Right lobe of liver (tissue), 6 donors: ENCODE data around the gene SPATS2L. TPM values are rescaled to one million over a fixed set of nuclear protein-coding genes. Genes with fewer than 3 reads are reported as not detected.

Source experiments
- ATAC-seq, 4 donors: fragments of 200-7000 bp; cut with Tn5 transposase; one replicate each; pipeline ENCODE4 v1.9.1; 2020; ENCODE audit warnings: mild to moderate bottlenecking in 4 of 4, moderate library complexity in 4 of 4
- DNase-seq, 3 donors: peaks; one replicate each; pipeline ENCODE4 v3.0.0-alpha.2; 2020
- H3K27ac ChIP-seq, 3 donors: fragments of 200-600 bp; one replicate each; pipeline ENCODE4 v1.8.0; 2022
- H3K27me3 ChIP-seq, 2 donors: fragments of 200-600 bp; one replicate each; pipeline ENCODE4 v1.8.0; 2022
- H3K36me3 ChIP-seq, 4 donors: fragments of 200-600 bp; sonication (generic) in 1 of 4; one replicate each; pipeline versions ENCODE4 v1.5.1 to v1.8.0; 2017 to 2022; ENCODE audit warnings: control low read depth in 1 of 4
- H3K4me1 ChIP-seq, 4 donors: fragments of 200-600 bp; sonication (generic) in 1 of 4; one replicate each; pipeline versions ENCODE4 v1.5.1 to v1.8.0; 2017 to 2022; ENCODE audit warnings: control low read depth in 1 of 4
- H3K4me3 ChIP-seq, 3 donors: fragments of 200-600 bp; one replicate each; pipeline ENCODE4 v1.8.0; 2022
- H3K9me3 ChIP-seq, 4 donors: fragments of 200-600 bp; sonication (generic) in 1 of 4; one replicate each; pipeline versions ENCODE4 v1.5.1 to v1.8.0; 2017 to 2022; ENCODE audit warnings: control low read depth in 1 of 4
- POLR2A ChIP-seq: fragments of 450-650 bp; IDR thresholded peaks from one replicate; pipeline ENCODE4 v1.6.1; 2017; ENCODE audit warnings: antibody characterized with exemption, mild to moderate bottlenecking
- WGBS: methylation state at CpG from one replicate; pipeline ENCODE4 v1.1.6; 2018; ENCODE audit warnings: low coverage, low lambda C conversion rate; ENCODE audit not compliant: insufficient coverage; ENCODE audit errors: missing lambda C conversion rate; 5-methylcytosine and 5-hydroxymethylcytosine counted together
- intact Hi-C, 2 donors: fragments of 100-400 bp; cut with DNase I; formaldehyde crosslinking; loops; one replicate each; pipeline versions ENCODE4 v1.11.2 to v1.14.1; 2022
- total RNA-seq, 6 experiments: library from RNA; depleted of rRNA in 2 of 6; stranded (reverse); fragments of >200 nt in 2 of 6; fragmentation: NEBNext Ultra II Directional in 3 of 6; extraction: Animal tissue kit (Norgen Biotek cat#: 25700) in 3 of 6; gene quantifications; one replicate each; pipeline versions ENCODE4 v1.1.0 to v1.2.4, GENCODE V29; 2016 to 2023
- TF ChIP-seq, protein P1 (sequence below), 4 donors: fragments of 200-600 bp in 3 of 4; fragments of 450-650 bp in 1 of 4; IDR thresholded peaks; one replicate each; pipeline versions ENCODE4 v1.5.1 to v1.8.0; 2016 to 2022; ENCODE audit warnings: antibody characterized with exemption in 4 of 4, mild to moderate bottlenecking in 2 of 4
- donor health status: DM: no; HTN: yes; CAD: no.
- donor health status: DM: no; HTN: no; CAD: no.
- donor health status: DM: no; HTN: no; CAD: no.
- donor health status: DM: no; HTN: yes; CAD: no.
- donor health status: DM: no; HTN: yes; CAD: no.

The SPATS2L gene
- total RNA-seq, 6 experiments from 2014 or later: 60.7 to 109 (median 72.9) TPM

DNA sequence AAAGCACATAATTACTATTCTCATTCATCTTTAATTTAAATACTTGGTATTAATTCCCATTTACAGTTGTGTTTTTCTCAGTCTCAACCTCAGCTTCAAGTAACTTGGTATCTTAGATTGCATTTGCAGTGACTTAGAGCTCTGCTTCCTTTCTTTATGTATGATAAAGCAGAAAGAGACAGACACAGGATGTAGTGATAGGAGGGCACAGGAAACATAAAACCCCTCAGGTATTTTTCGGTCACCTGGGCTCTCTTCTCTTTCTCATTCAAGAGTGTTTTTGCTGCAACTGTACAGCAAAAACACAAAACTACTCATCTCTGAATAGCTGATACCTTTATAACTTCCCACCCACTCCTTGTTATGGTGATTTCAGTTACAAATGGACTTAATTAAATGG, 120.3 kb downstream of the SPATS2L start:
- Histone ChIP-seq H3K27me3 (no peaks in the 10 kb centered on the region), H3K9me3 (no peaks in the 10 kb centered on the region), H3K36me3 (peaks cover 0 to 17% (median 6%) of the 10 kb centered on the region in 4 donors), H3K4me3 (no peak overlapping the region), H3K27ac (no peak overlapping the region), H3K4me1 (no peaks in the 10 kb centered on the region)
- WGBS: 67% methylated on average over 1 of the region's 1 CpG
- TF ChIP-seq, protein P1, sequence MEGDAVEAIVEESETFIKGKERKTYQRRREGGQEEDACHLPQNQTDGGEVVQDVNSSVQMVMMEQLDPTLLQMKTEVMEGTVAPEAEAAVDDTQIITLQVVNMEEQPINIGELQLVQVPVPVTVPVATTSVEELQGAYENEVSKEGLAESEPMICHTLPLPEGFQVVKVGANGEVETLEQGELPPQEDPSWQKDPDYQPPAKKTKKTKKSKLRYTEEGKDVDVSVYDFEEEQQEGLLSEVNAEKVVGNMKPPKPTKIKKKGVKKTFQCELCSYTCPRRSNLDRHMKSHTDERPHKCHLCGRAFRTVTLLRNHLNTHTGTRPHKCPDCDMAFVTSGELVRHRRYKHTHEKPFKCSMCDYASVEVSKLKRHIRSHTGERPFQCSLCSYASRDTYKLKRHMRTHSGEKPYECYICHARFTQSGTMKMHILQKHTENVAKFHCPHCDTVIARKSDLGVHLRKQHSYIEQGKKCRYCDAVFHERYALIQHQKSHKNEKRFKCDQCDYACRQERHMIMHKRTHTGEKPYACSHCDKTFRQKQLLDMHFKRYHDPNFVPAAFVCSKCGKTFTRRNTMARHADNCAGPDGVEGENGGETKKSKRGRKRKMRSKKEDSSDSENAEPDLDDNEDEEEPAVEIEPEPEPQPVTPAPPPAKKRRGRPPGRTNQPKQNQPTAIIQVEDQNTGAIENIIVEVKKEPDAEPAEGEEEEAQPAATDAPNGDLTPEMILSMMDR (IDR thresholded peaks at IDR 0.05): no peak
- no peak for TF ChIP-seq POLR2A
- intact Hi-C loops: no loop called here
- DNase-seq (no peak), ATAC-seq (no peak)

DNA sequence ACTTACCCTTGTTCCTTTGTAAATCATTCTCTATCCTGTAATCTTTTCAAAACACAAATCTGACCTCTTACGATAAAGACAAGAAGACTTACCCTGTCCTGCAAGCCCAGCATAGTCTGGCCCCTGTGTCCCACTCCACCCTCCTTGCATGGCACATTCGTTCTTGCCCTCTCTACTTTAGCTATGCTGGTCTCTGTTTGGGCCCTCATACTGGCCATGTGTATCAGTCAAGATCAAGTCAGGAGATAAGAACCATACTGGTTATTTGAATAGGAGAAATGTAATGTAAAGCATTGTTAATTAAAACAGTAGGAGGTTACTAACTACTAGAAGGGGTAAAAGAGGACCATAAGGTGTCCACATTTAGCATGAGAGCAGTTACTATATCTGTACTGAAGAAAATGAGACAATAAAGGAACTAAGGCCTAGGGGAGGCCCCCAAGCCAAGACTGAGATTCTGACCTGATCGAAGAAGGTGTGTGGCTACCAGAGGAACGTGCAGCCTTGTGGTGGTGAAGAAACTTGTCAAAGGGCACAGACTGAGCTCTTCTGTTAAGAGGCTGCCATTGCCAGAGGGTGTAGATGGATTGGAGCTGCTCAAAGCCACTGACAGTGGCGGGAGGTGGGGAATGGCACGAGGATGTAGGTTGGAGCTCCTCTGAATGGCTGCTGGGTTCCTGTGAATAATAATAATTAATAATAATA, 122.6 kb downstream of the SPATS2L start:
- no peak for DNase-seq
- Histone ChIP-seq H3K4me3 (no peak overlapping the region), H3K9me3 (no peaks in the 10 kb centered on the region), H3K36me3 (no peaks in the 10 kb centered on the region), H3K27me3 (no peaks in the 10 kb centered on the region), H3K4me1 (no peaks in the 10 kb centered on the region), H3K27ac (no peak overlapping the region)
- ATAC-seq: no peak
- WGBS: 95% methylated on average over 4 of the region's 6 CpGs
- intact Hi-C loops: no loop called here
- TF ChIP-seq POLR2A: no peak
- TF ChIP-seq, protein P1 (IDR thresholded peaks at IDR 0.05): no peak

DNA sequence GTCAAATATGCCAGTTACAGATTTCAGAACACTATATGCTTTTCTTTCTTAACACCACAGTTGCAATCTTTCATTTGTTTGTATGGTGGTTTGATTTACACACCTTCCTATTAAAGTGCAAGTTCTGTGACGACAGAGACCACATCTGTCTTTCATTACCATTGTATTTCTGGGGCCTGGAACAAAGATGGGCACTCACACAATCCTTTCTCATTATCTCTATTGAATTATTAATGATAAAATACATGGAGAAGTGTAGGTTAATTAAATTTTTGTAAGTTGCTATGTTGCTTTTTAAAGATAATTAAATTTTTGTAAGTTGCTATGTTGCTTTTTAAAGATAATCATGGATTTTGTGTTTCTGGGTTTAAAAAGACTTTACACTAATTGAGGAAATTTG, 123.5 kb downstream of the SPATS2L start:
- intact Hi-C loops: no loop called here
- ATAC-seq (no peak), DNase-seq (no peak)
- Histone ChIP-seq H3K27me3 (no peaks in the 10 kb centered on the region), H3K27ac (no peak overlapping the region), H3K9me3 (no peaks in the 10 kb centered on the region), H3K4me1 (no peaks in the 10 kb centered on the region), H3K4me3 (no peak overlapping the region), H3K36me3 (no peaks in the 10 kb centered on the region)
- TF ChIP-seq POLR2A: no peak
- TF ChIP-seq, protein P1 (IDR thresholded peaks at IDR 0.05): no peak
- WGBS: 94% methylated on average over 1 of the region's 1 CpG

DNA sequence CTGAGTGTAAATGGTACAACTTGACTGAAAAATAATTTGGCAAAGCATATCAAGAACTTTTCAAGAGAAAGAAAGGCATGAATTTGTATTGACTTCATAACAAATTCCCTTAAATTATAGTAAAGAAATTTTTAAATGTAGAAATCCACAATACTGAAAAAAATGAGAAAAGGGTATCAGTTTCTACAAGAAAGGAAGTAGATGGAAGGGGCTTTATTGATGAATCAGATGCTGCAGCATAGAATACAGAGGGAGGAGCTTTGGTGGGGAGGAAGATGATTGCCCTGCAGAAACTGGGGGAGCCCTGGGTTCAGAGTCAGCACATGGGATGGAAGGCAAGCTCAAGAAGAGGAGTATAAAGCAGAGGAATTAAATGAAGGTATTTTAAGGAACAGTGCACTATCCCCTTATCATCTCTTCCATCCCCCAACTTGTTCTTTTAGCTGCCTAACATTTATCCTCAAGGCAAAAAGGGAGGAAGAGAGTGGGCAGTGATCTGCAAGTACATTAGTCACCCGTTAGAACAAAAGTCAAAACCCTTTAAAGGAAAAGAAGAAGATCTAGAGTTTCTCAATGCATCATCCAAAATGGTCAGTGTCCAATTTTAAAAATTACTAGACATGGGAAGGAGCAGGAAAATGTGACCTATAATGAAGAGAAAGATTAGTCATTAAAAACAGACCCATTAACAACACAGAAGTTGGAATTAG, 125.7 kb downstream of the SPATS2L start:
- DNase-seq (no peak), ATAC-seq (no peak)
- no peaks in the 10 kb centered on the region for H3K4me1 ChIP-seq
- H3K36me3 ChIP-seq: peaks cover 0 to 6% (median 0%) of the 10 kb centered on the region in 4 donors
- no peak overlapping the region for H3K27ac ChIP-seq
- no peaks in the 10 kb centered on the region for H3K9me3 ChIP-seq
- 78% methylated on average over 1 of the region's 1 CpG for WGBS
- TF ChIP-seq POLR2A: no peak
- TF ChIP-seq, protein P1 (IDR thresholded peaks at IDR 0.05): no peak
- H3K4me3 ChIP-seq: no peak overlapping the region
- H3K27me3 ChIP-seq: no peaks in the 10 kb centered on the region
- intact Hi-C loops: no loop called here
